ENCODE measurements around the gene DDR2.
"Not testable (repeated sequence)": the region's sequence is repeated elsewhere in the genome, so short reads cannot be mapped to it uniquely, and the experiment has no call there.

GRCh38 chr1:162794284-162794683, 162.0 kb downstream of the DDR2 start:
- not testable (repeated sequence) for TF ChIP-seq CTCF, POLR2A (IDR thresholded peaks at IDR 0.05)

Data from lower leg skin (tissue), 3 donors.